ENCODE data around the gene TOMM34.
A peak's percentile ranks its signal among the peaks of the same experiment; 100 is the strongest.

TOMM34 gene

DNA sequence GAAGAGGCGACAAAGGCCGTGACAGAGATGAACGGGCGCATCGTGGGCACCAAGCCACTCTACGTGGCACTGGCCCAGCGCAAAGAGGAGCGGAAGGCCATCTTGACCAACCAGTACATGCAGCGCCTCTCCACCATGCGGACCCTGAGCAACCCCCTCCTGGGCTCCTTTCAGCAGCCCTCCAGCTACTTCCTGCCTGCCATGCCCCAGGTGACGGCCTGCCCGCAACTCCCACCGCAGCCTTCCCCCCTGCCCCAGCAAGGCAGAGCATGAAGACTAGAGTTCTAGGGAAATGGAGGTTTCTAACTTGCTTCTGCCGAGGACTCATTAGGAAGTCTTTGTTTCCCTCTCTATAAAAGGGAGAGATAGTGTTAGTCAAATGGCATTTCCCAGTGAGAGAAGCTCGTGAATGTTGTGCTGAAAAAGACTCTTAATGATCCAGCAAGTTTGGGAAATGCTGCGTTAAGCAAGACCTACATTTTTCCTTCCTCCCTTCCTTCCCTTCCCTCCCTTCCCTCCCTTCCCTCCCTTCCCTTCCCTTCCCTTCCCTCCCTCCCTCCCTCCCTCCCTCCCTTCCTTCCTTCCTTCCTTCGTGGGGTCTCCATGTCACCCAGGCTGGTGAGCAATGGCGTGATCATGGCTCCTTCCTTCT, 29.6 kb downstream of the TOMM34 start:
- DNase-seq (ENCODE audit: low read depth in 3 of 3): no peak

DNA sequence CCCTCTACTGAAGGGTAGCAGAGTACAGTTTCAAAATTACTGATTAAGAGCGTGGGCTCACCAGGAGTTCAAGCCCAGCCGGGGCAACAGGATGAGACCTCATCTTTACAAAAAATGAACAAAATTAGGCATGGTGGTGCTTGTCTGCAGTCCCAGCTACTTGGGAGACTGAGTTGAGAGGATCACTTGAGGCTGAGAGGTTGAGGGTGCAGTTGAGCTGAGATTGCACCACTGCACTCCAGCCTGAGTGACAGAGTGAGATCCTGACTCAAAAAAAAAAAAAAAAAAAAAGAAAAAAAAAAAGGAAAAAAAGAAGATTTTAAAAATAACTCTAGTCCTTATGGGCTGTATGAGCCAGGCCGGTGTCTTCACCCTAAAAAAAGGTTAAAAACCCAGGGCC, 31.6 kb downstream of the TOMM34 start:
- no peak for DNase-seq (ENCODE audit: low read depth in 3 of 3)

DNA sequence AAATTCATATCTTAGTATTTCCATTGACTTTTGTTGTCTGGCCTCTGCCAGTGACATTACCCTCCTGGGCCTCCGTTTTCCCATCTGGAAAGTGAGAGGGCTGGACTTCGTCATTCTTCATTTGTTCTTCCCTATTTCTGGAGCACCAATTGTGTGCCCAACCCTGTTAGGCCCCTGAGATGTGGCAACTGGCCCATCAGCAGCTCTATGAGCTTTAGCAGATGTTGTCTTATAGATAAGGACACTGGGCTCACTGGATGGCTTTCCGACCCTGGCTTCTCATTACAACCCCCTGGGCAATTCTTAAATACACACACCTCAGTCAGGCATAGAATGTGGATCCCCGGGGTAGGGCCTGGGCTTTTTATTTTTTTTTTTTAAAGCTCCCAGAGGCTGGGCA, 35.7 kb downstream of the TOMM34 start:
- DNase-seq (ENCODE audit: low read depth in 3 of 3): no peak

DNA sequence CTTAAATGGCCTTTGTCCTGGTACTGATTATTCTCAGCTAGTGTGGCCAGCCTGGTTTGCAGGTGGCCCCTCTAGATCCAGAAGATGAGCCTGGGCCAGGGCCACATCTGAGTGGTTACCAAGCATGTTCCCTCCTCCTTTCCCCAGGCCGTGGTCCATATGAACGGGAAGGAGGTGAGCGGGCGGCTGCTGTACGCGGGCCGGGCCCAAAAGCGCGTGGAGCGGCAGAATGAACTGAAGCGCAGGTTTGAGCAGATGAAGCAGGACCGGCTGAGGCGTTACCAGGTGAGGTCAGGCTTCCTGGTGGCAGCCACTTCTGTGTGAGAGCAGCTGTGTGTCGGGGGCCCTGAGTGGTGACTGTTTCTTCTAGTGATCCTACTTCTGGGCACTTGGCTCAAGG, 38.8 kb downstream of the TOMM34 start:
- DNase-seq (ENCODE audit: low read depth in 3 of 3): no peak

- no peak for DNase-seq (ENCODE audit: low read depth in 3 of 3)
These were observed 41.4 kb downstream of the TOMM34 start for GRCh38 chr20:44918761-44919160.

DNA sequence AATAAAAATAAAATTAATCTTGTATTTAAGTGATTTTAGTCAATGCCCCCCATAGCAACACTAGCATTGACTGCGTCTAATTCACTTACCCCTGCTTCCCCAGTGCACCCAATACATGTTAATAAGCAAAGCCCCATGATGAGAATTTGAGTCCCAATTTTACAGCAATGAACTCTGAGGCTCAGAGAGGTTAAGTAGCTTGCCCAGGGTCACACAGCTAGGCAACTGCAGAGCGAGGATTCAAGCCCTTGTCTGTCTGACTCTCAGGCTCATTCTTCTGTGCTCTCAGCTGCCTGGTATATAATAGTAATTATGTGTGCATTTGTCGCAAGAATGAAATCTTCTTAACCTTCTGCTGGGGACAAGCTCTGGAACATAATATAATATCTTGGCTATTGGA, 41.9 kb downstream of the TOMM34 start:
- DNase-seq (ENCODE audit: low read depth in 3 of 3): no peak

- DNase-seq (ENCODE audit: low read depth in 3 of 3): no peak
These were observed 42.8 kb downstream of the TOMM34 start for GRCh38 chr20:44917399-44917798.

DNA sequence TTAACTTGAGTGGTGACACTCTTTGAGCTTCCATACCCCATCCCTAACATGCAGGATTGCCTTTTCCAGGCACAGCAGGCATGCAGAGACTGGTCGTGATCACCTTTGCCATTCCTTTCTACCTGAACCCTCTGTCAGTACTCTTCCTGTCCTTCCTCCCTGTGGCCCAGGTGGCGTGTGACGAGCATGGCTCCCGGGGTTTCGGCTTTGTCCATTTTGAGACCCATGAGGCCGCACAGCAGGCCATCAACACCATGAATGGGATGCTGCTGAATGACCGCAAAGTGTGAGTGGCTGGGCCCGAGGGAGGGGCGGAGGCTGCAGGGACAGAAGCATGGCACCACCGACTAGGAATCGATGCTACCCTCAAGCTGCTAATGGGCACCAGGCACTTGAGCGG, 43.6 kb downstream of the TOMM34 start:
- no peak for DNase-seq (ENCODE audit: low read depth in 3 of 3)

DNA sequence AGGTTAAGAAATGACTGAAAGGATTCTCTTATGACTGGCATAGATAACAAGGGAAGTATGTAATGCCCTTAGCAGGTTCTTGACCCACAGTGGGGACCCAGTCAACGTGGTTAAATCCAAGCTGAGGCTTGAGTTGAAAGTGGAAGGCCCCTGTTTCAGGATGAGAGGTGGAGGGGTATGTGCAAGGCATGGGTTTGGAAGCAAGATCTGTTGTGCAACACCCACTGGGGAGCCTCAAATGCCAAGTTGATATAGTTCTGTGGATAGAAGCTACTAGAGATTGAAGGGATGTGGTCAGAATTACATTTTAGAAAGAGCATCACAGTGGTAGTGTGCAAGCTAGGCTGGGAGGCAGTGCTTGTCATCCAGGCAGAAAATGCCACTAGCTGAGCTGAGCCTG, 45.3 kb downstream of the TOMM34 start:
- no peak for DNase-seq (ENCODE audit: low read depth in 3 of 3)

DNA sequence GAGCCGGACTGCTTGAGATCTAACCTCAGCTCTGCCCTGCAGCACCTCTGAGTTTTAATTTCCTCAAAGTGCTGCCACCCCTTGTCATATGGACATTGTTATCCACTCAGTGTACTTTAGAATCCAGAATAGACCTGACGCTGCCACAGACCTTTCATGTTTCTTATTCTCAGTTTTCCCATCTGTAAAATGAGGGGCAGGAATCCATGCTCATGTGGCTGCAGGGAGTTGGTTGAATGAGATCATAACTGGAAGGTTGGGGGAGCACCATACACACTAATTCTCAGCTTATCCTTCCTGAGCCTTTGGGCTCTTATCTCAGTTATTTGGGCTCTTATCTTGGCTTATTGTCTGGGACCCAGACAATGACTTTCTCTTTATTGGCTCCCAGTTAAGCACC, 48.0 kb downstream of the TOMM34 start:
- no peak for DNase-seq (ENCODE audit: low read depth in 3 of 3)

DNA sequence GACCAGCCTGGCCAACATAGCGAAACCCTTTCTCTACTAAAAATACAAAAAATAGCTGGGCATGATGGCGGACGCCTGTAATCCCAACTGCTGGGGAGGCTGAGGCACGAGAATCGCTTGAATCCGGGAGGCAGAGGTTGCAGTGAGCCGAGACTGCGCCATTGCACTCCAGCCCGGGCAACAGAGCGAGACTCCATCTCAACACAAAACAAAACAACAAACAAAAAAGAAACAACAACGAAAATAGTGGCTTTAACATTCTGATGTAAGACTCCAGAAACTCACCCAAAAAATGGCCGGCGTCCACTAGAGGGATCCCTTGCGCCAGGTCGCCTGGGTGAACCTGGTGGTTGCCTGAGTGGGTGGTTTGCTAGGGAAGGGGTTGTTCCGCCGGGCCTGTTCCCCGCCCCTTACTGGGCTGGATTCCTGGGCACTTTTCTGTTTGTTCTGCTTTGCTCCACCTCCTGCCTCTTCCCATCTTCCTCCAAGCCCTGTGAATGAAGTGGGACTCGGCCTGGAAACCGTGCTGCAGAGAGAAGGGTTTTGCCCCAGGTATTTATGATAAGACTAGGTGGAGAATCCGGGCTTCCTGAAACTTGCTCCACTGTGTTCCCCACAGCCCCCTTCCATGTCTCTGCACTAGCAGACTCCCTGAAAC, 48.8 kb downstream of the TOMM34 start:
- peak; percentile 26 to 45 (median 31) for DNase-seq (ENCODE audit: low read depth in 3 of 3)

DNA sequence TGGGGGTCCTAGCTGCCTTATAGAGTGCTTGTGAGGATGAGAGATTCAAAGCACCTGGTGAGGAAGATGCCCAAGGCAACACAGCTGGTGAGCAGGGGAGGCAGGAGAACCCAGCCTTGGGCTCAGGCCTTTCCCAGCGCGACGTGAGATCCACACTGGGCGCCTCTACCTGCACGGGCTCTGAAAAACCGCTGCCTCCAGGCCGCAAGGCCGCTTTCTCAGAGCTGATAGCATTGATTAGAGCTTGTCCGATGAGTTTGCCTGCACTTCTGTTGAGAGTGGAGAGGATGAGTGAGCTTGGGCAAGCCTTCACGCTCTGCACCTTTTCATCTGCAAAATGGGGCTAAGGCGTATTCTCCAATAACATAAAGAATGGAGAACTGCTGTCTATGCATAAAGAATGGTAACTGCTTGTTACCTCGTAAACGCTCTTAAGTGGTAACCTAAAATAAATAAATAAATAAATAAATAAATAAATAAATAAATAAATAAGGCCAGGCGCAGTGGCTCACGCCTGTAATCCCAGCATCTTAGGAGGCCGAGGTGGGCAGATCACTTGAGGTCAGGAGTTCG, 49.4 kb downstream of the TOMM34 start:
- no peak for DNase-seq (ENCODE audit: low read depth in 3 of 3)

GRCh38 chr20:44909872-44910689, 50.1 kb downstream of the TOMM34 start, which contains the start of gene PABPC1L:
Gene PABPC1L, plus strand, starts transcription at chr20:44910060. Its CDS starts 84 bp downstream, at chr20:44910144.
- peak; percentile 50 to 78 (median 58) for DNase-seq (ENCODE audit: low read depth in 3 of 3)

DNA sequence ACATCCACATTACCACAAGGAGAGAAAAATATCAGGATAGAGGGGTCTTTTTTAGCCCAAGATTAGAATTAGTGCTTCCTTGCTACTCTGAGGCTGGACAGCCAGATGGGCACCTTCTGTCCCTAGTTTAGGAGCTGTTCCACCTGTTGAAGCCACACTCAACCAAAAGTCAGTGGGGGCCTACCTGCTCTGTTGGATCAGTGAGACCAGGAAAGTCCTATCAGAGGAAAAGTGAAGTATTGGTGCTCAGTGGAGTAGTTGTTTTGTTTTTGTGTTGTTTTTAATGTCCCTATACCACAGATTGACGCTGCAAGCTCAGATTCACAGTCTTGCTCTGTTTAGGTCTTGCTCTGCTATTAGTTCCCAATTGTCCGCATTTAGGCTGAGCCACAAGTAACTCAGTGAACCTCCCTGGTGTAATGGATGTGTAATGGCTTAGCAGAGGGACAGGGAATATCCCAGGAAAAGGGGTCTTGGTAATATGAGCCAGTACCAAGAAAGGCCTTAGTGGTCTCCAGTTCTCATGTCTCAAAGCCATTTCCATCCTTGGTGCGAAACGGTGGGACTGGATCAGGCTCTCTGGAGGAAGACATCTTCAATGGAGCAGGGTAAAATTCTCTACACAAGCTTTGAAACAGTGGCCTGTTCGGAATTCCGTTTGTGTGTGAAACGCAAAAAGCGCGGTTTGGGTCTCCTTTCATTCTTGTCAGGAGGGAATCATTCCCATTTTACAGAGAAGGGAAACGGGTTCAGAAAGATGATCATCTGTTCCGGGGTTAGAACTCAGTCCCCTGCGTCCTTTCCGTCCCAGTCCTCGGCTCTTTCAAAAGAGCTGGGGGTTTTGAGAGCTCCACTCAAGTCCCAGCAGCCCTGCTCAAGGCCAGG, 51.0 kb downstream of the TOMM34 start:
- no peak for DNase-seq (ENCODE audit: low read depth in 3 of 3)

DNA sequence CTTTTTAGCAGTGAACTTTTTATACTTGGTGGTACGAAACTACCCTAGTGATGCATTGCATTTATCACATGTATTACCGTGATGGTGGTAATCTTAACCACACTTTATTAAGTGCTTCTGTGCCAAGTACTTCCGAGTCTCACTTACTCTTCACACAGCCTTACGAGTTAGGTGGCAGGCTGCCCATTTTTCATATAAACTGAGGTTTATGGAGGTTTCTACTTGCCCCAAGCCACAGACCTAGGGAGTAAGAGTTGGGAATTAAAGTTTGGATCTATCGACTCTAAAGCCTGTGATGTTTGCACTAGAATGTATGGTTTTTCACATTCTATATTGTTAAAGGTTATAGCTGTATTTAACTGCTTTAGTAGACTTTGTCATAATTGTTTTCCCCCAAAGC, 55.8 kb downstream of the TOMM34 start:
- no peak for DNase-seq (ENCODE audit: low read depth in 3 of 3)

DNA sequence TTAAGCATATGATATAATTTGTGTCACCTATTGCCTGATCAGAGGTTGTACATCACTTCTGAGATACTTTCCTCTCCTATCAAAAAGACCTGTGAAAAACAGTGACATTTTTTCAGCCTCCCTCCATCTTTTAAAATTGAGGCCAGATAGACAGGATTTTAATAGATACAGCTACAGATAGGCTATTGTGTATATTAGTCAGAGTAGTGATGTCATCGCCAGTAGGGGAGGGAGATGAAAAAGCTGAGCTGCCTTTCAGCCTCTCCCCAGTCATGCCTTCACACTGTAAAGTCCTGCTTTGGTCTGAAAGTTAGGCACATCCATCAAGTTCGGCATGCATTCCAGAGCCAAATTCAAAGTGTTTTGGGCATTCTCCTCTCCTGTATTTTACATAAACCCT, 58.2 kb downstream of the TOMM34 start:
- no peak for DNase-seq (ENCODE audit: low read depth in 3 of 3)

- no peak for DNase-seq (ENCODE audit: low read depth in 3 of 3)
These were observed 59.9 kb downstream of the TOMM34 start for GRCh38 chr20:44900231-44900854.

- DNase-seq (ENCODE audit: low read depth in 3 of 3): no peak
These were observed 63.1 kb downstream of the TOMM34 start for GRCh38 chr20:44897133-44897532.

DNA sequence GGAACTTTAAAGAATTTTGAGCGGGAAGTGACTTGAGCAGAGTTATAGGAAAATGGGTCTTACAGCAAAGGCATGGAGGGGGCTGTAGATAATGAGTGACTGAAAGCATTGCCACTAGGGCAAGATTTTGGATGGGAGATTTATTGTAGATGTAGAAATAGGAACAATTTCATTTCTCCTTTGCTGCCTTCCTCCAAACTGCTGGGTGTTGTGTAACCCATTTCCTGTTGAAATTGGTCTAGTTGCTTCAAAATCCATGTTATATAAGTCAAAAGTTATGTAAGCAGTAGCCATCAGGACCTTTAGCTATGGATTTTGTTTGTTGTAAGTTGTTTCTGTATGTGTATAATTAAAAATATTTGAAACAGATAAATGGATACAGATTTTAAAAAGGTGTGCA, 63.6 kb downstream of the TOMM34 start:
- no peak for DNase-seq (ENCODE audit: low read depth in 3 of 3)

GRCh38 chr20:44894959-44895358, 65.2 kb downstream of the TOMM34 start:
- DNase-seq (ENCODE audit: low read depth in 3 of 3): no peak
